ENCODE measurements around the gene PARVA. TPM values are rescaled to one million over a fixed set of nuclear protein-coding genes. Genes with fewer than 3 reads are reported as not detected.

Gene PARVA
- total and polyA plus RNA-seq, 7 donors, result 15.7 to 195 (median 110) TPM

DNA sequence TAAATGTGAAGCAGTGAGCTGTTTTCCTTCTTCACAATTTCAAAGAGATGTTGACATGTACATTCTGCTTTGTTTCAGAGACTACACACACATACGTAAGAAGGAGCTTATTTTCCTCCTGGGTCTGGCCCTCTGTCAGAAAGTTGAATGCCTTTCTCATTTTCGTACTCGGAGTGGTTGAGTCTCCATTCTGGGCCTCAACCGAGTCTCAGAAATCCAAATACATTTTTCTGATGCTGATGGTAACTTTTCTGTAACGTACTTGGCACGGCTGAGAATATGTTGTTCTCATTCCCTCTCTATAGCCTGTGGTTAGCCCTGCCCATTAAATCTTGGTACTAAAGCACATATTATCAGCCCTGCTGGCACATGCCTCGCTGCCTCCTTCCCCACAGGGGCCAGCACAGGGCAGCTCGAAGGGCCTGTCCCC, 25.3 kb downstream of the PARVA start:
- intact Hi-C loops (cut with DNase I), result no loop called here
- Histone ChIP-seq H3K36me3 (no peaks in the 10 kb centered on the region), H3K4me3 (no peak overlapping the region), H3K4me1 (peaks cover 0 to 90% (median 74%) of the 10 kb centered on the region in 4 donors), H3K9me3 (no peaks in the 10 kb centered on the region), H3K27ac (peak overlapping the region; percentile 97 to 99 (median 98)), H3K27me3 (no peaks in the 10 kb centered on the region)
- no peak for DNase-seq
- 83 to 89% methylated on average over 8 of the region's 8 CpGs for whole genome bisulfite sequencing, 2 donors
- TF ChIP-seq EP300 (IDR thresholded peaks at IDR 0.05) (peak; percentile 88 to 99 (median 93)), POLR2AphosphoS5 (IDR thresholded peaks at IDR 0.05) (peak; percentile 88 to 94 (median 91)), CTCF (IDR thresholded peaks at IDR 0.05) (no peak), POLR2A (IDR thresholded peaks at IDR 0.05) (no peak)

- intact Hi-C loops (cut with DNase I), result no loop called here
- Histone ChIP-seq H3K27me3 (no peaks in the 10 kb centered on the region), H3K4me3 (no peak overlapping the region), H3K36me3 (no peaks in the 10 kb centered on the region), H3K9me3 (no peaks in the 10 kb centered on the region), H3K4me1 (peaks cover 0 to 91% (median 76%) of the 10 kb centered on the region in 4 donors), H3K27ac (peak overlapping the region; percentile 97 to 99 (median 98))
- WGBS, 2 donors, result 89 to 90% methylated on average over 3 of the region's 3 CpGs
- no peak for DNase-seq
- TF ChIP-seq CTCF (IDR thresholded peaks at IDR 0.05) (no peak), POLR2AphosphoS5 (IDR thresholded peaks at IDR 0.05) (no peak), POLR2A (IDR thresholded peaks at IDR 0.05) (no peak), EP300 (IDR thresholded peaks at IDR 0.05) (no peak)
These were observed 26.0 kb downstream of the PARVA start for GRCh38 chr11:12403122-12403996.

- no peak overlapping the region for H3K4me3 ChIP-seq
- WGBS, 2 donors, result 53 to 57% methylated on average over 2 of the region's 2 CpGs
- H3K36me3 ChIP-seq, result no peaks in the 10 kb centered on the region
- peak overlapping the region; percentile 97 to 99 (median 98) for H3K27ac ChIP-seq
- DNase-seq, result no peak
- H3K27me3 ChIP-seq, result no peaks in the 10 kb centered on the region
- peaks cover 0 to 91% (median 76%) of the 10 kb centered on the region in 4 donors for H3K4me1 ChIP-seq
- no peaks in the 10 kb centered on the region for H3K9me3 ChIP-seq
- TF ChIP-seq CTCF (IDR thresholded peaks at IDR 0.05), result no peak
- no peak for TF ChIP-seq POLR2AphosphoS5 (IDR thresholded peaks at IDR 0.05)
- no peak for TF ChIP-seq EP300 (IDR thresholded peaks at IDR 0.05)
- no peak for TF ChIP-seq POLR2A (IDR thresholded peaks at IDR 0.05)
- intact Hi-C loops (cut with DNase I), result no loop called here
These were observed 26.6 kb downstream of the PARVA start for GRCh38 chr11:12403997-12404350.

DNA sequence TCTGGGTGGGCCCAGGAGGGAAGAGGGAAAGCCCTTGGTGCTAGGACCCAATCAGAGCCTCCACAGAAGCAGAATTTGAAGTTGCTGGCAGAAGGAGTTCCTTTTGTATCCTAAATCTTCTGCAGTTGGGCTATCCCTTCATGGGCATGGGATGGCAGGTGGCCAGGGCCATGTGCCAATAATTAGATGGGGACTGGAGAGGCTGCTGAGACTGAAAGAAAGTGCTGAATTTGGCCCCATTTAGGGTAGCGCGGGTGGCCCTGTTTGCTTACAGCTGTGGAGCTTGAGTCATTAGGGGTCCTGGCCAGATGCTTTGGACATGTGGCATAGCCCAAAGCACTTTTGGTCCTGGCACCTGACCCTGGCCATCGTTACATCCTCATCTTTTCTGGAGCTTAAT, 27.1 kb downstream of the PARVA start:
- Histone ChIP-seq H3K4me1 (peaks cover 0 to 91% (median 76%) of the 10 kb centered on the region in 4 donors), H3K36me3 (no peaks in the 10 kb centered on the region), H3K27ac (peak overlapping the region; percentile 97 to 99 (median 98)), H3K27me3 (no peaks in the 10 kb centered on the region), H3K9me3 (no peaks in the 10 kb centered on the region), H3K4me3 (no peak overlapping the region)
- intact Hi-C loops (cut with DNase I), result no loop called here
- WGBS, 2 donors, result 84 to 94% methylated on average over 3 of the region's 3 CpGs
- no peak for TF ChIP-seq CTCF (IDR thresholded peaks at IDR 0.05)
- TF ChIP-seq POLR2AphosphoS5 (IDR thresholded peaks at IDR 0.05), result peak in 2 of 4 donors; percentile 34 to 46
- peak; percentile 91 for DNase-seq

Data from sigmoid colon (tissue), 7 donors.